Thoracic aorta (tissue), 2 donors: ENCODE results near the gene STIP1. TPM values are rescaled to one million over a fixed set of nuclear protein-coding genes. Genes with fewer than 3 reads are reported as not detected.

Experiments
- ATAC-seq: fragments of 150-250 bp; one replicate; pipeline ENCODE4 v1.8.0; 2017; ENCODE audit warnings: low read depth; ENCODE audit not compliant: insufficient number of reproducible peaks, low FRiP score
- DNase-seq: peaks from one replicate; pipeline ENCODE4 v3.0.0-alpha.2; 2020; ENCODE audit warnings: low spot score
- H3K27ac ChIP-seq, 2 donors: fragments of 200-600 bp; sonication (generic); 1 replicate in 1 of 2; 2 replicates in 1 of 2; pipeline ENCODE4 v1.5.1; 2016; ENCODE audit warnings: mild to moderate bottlenecking in 2 of 2, moderate library complexity in 2 of 2
- H3K27me3 ChIP-seq: fragments of 200-600 bp; sonication (generic); replicated peaks from 2 replicates; pipeline ENCODE4 v1.6.0; 2016; ENCODE audit warnings: mild to moderate bottlenecking; ENCODE audit not compliant: insufficient read depth
- H3K36me3 ChIP-seq: fragments of 200-600 bp; sonication (generic); one replicate; pipeline ENCODE4 v1.5.1; 2016
- H3K4me1 ChIP-seq, 2 donors: fragments of 200-600 bp; sonication (generic); 1 replicate in 1 of 2; 2 replicates in 1 of 2; pipeline versions ENCODE4 v1.5.1 to v1.6.0; 2016; ENCODE audit warnings: low read depth in 2 of 2, mild to moderate bottlenecking in 1 of 2; ENCODE audit not compliant: control insufficient read depth in 1 of 2
- H3K4me3 ChIP-seq: fragments of 200-600 bp; sonication (generic); 2 replicates; pipeline ENCODE4 v1.5.1; 2016; ENCODE audit warnings: mild to moderate bottlenecking
- H3K9me3 ChIP-seq: fragments of 200-600 bp; sonication (generic); 2 replicates; pipeline ENCODE4 v1.5.1; 2016
- CTCF ChIP-seq: fragments of 200-600 bp; sonication (generic); IDR thresholded peaks from one replicate; pipeline ENCODE4 v1.5.1; 2019; ENCODE audit warnings: antibody characterized with exemption
- total RNA-seq, 2 donors: library from RNA; depleted of rRNA; stranded (reverse); fragments of >200 nt; gene quantifications; one replicate each; pipeline versions ENCODE4 v1.1.0 to v1.2.3, GENCODE V29; 2016

Gene STIP1
- total RNA-seq, 2 donors from 2014 or later = 74.7 to 91.2 TPM

GRCh38 chr11:64248578-64248977 lies 62.6 kb downstream of the STIP1 start:
- DNase-seq (no peak), ATAC-seq (no peak)
- H3K27me3 ChIP-seq = no peaks in the 10 kb centered on the region
- TF ChIP-seq CTCF = no peak
- peaks cover 5% of the 10 kb centered on the region for H3K36me3 ChIP-seq
- peaks cover 27 to 48% of the 10 kb centered on the region in 2 donors for H3K4me1 ChIP-seq
- no peak overlapping the region for H3K27ac ChIP-seq
- no peaks in the 10 kb centered on the region for H3K9me3 ChIP-seq
- no peak overlapping the region for H3K4me3 ChIP-seq

DNA sequence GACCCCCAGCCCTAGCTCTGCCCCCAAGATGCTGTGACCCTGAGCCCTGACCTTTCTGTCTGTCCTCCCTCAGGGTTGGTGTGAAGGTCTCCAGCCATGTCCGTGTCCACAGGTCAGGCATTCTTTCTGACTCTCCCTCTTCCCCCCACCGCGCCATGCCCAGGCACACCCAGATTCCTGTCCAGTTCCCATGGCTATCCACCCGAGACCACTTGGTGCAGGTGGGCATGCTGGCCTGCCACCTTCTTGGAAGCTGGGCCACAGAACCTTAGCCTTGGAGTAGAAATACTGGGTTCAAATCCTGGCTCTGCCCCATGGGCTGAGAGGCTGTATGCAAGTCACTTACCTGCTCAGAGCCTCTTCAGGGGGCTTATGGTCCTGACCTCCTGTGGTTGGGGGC lies 63.1 kb downstream of the STIP1 start:
- H3K27ac ChIP-seq = no peak overlapping the region
- no peak overlapping the region for H3K4me3 ChIP-seq
- ATAC-seq = no peak
- H3K36me3 ChIP-seq = peaks cover under 1% of the 10 kb centered on the region
- no peak for TF ChIP-seq CTCF
- H3K27me3 ChIP-seq = no peaks in the 10 kb centered on the region
- no peaks in the 10 kb centered on the region for H3K9me3 ChIP-seq
- H3K4me1 ChIP-seq = peaks cover 27 to 52% of the 10 kb centered on the region in 2 donors
- no peak for DNase-seq

DNA sequence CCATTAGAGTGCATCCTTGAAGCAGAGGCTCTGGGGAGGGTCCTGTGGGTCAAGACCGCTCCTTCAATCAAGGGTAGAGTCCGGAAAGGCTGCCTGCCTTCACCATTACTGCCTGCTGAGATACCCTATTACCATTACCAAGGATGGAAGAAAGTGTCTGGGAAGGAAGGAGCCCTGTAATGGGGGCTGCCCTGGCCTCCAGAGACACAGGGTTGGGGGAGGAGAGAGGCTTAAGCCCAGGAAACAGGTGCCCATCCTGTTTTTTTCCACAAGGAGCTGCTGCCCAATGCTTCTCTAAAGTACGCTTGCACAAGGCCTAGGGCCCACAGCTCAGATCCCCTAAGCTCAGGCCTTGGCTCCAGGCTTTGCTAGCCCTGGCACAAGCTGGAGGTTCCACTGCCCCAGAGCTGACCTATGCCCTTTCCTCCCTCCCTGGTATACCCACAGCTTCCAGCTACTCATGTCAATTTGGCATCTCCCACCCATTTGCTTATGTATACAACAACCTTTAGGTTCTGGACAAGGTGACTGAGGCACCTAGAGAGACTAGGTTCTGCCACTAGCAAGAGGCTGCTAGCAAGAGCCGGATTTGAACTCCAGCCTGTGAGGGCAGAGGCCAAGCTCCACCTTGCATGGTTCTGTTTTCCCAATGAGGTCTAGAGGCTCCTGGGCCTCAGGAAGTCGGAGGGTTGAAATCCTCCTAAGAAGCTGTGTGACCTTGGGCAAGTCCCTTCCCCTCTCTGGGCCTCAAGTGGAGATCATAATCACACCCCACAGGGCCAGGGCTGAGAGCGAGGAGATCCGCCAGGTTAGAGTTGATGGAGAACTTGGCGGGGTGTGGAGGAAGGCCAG lies 63.8 kb downstream of the STIP1 start:
- no peak for TF ChIP-seq CTCF
- Histone ChIP-seq H3K36me3 (no peaks in the 10 kb centered on the region), H3K27ac (no peak overlapping the region), H3K4me1 (peaks cover 26 to 51% of the 10 kb centered on the region in 2 donors), H3K27me3 (no peaks in the 10 kb centered on the region), H3K4me3 (no peak overlapping the region), H3K9me3 (no peaks in the 10 kb centered on the region)
- no peak for ATAC-seq
- DNase-seq = no peak

DNA sequence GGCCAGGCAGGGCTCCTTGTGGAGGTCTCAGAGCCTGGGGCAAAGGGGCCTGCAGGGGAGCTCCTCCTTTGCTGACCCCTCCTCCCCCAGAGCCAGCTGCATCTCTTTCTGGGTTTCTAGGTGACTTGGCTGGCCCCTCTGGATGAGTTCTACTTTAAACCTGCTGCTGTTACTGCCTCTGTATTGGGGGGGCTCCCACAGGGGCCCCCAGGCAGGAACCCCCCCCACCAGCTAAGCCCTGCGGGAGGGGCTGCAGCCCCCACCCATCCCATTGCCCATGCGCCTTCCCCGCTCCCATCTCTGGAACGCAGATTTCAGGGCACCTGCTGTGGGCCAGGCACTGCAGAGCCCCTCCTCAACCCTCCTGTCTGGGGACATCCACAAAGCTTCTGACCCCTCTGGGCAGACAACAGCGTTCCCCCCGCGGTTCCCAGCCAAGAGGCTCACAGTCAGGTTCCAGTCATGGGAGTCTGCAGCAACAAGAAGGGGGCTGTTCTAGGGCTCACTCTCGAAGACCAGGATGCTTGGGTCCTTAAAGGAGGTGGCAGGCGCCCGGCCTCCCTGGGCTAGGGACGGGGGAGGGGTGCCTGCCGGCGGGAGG lies 64.5 kb downstream of the STIP1 start:
- no peaks in the 10 kb centered on the region for H3K27me3 ChIP-seq
- peaks cover 5% of the 10 kb centered on the region for H3K36me3 ChIP-seq
- no peak for ATAC-seq
- no peak for DNase-seq
- no peak for TF ChIP-seq CTCF
- H3K9me3 ChIP-seq = no peaks in the 10 kb centered on the region
- H3K27ac ChIP-seq = no peak overlapping the region
- peaks cover 19 to 44% of the 10 kb centered on the region in 2 donors for H3K4me1 ChIP-seq
- H3K4me3 ChIP-seq = peak overlapping the region; percentile 82

- peak; percentile 82 for TF ChIP-seq CTCF
- no peaks in the 10 kb centered on the region for H3K9me3 ChIP-seq
- peaks cover 19 to 37% of the 10 kb centered on the region in 2 donors for H3K4me1 ChIP-seq
- DNase-seq (no peak), ATAC-seq (peak; percentile 14)
- H3K4me3 ChIP-seq = peak within 1 kb of the TSS; percentile 82
- H3K27ac ChIP-seq = peak within 1 kb of the TSS; percentile 61 to 63
- peaks cover 10% of the 10 kb centered on the region for H3K36me3 ChIP-seq
- no peaks in the 10 kb centered on the region for H3K27me3 ChIP-seq
These were observed 65.2 kb downstream of the STIP1 start, which contains the start of gene PLCB3 for GRCh38 chr11:64251016-64251752. PLCB3 (plus strand) TSS chr11:64251530; CDS start chr11:64251650, 120 bp downstream.
